ENCODE measurements around the gene SETDB1. TPM values are rescaled to one million over a fixed set of nuclear protein-coding genes. Genes with fewer than 3 reads are reported as not detected.

Gene SETDB1
- total and polyA plus RNA-seq, 11 donors: 12.5 to 28.0 (median 16.8) TPM

DNA sequence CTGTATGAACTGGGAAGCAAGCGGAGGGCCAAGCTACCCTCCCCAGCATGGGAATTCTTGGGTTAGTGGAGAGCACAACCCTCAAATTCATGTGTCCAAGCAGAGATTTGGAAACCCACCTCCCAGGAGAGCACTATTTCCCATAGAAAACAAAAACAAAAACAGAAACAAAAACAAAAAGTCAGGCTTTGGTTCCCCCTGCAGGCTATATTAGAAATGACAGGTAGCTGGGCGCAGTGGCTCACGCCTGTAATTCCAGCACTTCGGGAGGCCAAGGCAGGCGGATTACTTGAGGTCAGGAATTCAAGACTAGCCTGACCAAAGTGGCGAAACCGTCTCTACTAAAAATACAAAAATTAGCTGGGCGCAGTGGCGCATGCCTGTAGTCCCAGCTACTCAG lies 69.7 kb downstream of the SETDB1 start:
- Histone ChIP-seq H3K27ac (peak overlapping the region in 10 of 12 donors; percentile 0 to 71 (median 46)), H3K4me3 (peak overlapping the region in 7 of 12 donors; percentile 2 to 40 (median 18)), H3K36me3 (peaks cover 0 to 50% (median 41%) of the 10 kb centered on the region in 9 donors), H3K27me3 (no peaks in the 10 kb centered on the region), H3K4me1 (peaks cover 0 to 25% (median 8%) of the 10 kb centered on the region in 12 donors), H3K9me3 (no peaks in the 10 kb centered on the region)
- ATAC-seq (peak in 3 of 4 donors; percentile 31 to 58 (median 50)), DNase-seq (no peak)
- intact Hi-C loops (cut with DNase I): loop anchor here in 2 of 10 donors (1.0 to 2.0 kb wide), 2 partner anchors 15 to 16 kb away; no protein-coding TSS in a partner anchor
- WGBS, 4 donors: 23 to 34% (median 24%) methylated on average over 9 of the region's 9 CpGs
- TF ChIP-seq POLR2A (IDR thresholded peaks at IDR 0.05): no peak
- peak; percentile 77 to 90 (median 85) for TF ChIP-seq CTCF (IDR thresholded peaks at IDR 0.05)

DNA sequence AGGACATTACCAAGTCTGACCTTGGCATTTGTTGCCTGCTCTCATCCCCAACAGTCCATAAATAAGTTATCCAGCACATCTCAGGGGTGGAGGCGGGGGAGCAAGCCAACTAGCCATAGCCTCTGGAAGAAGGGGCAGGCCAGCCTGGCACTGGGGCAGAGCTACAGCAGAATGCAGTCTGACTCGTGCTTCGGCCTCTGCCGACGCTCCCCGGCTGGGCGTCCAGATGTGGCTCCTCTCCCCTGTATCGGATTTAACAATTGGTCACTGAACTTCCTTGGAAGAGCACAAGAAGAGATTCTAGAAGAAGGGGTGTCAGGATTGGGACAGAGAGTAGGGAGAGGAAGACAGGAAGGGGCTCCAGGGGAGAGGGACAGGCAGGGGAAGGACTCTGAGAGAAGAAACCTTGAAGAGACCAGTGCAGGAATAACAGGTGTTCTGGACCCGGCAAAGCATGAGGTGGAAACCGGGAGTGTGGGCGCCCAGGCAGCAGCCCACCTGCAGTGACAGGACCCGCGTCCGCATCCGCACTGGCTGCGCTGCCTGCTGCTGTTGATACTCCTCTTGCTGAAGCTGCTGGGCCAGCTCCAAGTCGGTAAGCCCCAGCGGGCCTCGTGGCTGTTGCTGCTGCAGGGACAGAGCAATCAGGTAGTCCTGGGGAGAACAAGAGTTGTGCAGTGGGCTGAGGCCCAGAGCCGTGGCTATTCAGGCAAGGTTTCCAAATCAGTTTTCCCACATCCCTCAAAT lies 71.1 kb downstream of the SETDB1 start:
- peaks cover 0 to 64% (median 54%) of the 10 kb centered on the region in 9 donors for H3K36me3 ChIP-seq
- no peak overlapping the region for H3K27ac ChIP-seq
- intact Hi-C loops (cut with DNase I): loop anchor here in 1 of 10 donors (2.0 kb wide), 1 partner anchor 16 kb away; no protein-coding TSS in a partner anchor
- H3K4me1 ChIP-seq: peaks cover 0 to 39% (median 11%) of the 10 kb centered on the region in 12 donors
- TF ChIP-seq POLR2A (IDR thresholded peaks at IDR 0.05): no peak
- no peak for TF ChIP-seq CTCF (IDR thresholded peaks at IDR 0.05)
- no peak overlapping the region for H3K4me3 ChIP-seq
- no peaks in the 10 kb centered on the region for H3K27me3 ChIP-seq
- H3K9me3 ChIP-seq: no peaks in the 10 kb centered on the region
- 80 to 89% (median 83%) methylated on average over 13 to 20 of the region's 20 CpGs for WGBS, 4 donors
- no peak for DNase-seq
- ATAC-seq: no peak

DNA sequence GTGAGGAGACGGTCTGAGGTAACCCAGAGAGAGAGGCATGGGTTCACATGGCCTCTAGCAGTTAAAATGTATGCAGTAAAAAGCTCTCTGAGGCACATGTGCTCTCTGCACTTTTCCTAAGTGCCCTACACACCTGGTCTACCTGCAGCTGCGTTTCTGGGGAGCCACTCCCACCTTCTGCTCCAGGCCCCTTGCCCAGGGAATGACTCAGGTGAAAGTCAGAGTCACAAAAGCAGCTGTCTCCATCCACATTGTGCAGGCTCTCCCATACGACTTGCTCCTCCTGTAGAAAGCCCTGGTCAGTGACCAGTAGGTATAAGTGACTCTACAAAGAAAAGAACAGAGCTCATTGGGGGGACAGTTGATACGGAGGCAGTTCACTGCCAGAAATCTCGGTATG lies 71.8 kb downstream of the SETDB1 start:
- Histone ChIP-seq H3K9me3 (no peaks in the 10 kb centered on the region), H3K27ac (no peak overlapping the region), H3K27me3 (no peaks in the 10 kb centered on the region), H3K4me1 (peaks cover 0 to 45% (median 16%) of the 10 kb centered on the region in 12 donors), H3K4me3 (no peak overlapping the region), H3K36me3 (peaks cover 0 to 68% (median 57%) of the 10 kb centered on the region in 9 donors)
- no peak for ATAC-seq
- DNase-seq: no peak
- TF ChIP-seq CTCF (IDR thresholded peaks at IDR 0.05) (no peak), POLR2A (IDR thresholded peaks at IDR 0.05) (no peak)
- intact Hi-C loops (cut with DNase I): loop anchor here in 1 of 10 donors (2.0 kb wide), 1 partner anchor 17 kb away; no protein-coding TSS in a partner anchor
- WGBS, 4 donors: 55 to 81% (median 60%) methylated on average over 5 of the region's 5 CpGs

DNA sequence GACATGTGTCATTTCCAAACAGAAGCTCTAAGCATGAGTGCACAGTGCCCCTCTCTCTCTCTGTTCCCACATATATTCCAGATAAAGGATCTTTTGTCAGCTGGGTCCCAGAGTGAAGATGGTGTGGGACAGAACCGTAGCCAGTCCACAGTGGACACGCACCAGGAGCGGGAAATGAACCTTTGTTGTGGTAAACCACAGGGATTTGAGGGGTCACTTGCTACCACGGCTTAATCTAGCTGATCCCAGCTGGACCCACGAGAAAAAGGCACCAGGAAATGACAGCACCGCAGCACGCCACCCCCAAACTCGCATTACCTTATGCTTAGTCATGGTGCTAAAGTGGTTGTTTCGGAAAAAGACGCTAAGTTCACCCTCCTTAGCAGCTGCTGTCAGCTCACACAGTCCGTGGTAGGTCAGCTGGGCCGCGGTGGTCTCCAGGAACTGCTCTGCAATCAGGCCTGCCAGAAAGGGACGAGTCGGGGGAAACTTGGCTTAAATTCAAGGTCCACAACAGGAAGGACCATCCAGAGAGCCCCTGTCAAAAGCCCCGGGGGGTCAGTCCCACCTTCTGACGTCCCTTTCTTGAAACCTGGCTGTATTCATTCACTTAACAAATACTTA lies 73.0 kb downstream of the SETDB1 start:
- Histone ChIP-seq H3K9me3 (no peaks in the 10 kb centered on the region), H3K4me3 (no peak overlapping the region), H3K27ac (peak overlapping the region in 1 of 12 donors; percentile 11), H3K4me1 (peaks cover 3 to 58% (median 28%) of the 10 kb centered on the region in 12 donors), H3K27me3 (no peaks in the 10 kb centered on the region), H3K36me3 (peaks cover 0 to 68% (median 57%) of the 10 kb centered on the region in 9 donors)
- TF ChIP-seq POLR2A (IDR thresholded peaks at IDR 0.05): no peak
- TF ChIP-seq CTCF (IDR thresholded peaks at IDR 0.05): no peak
- 71 to 78% (median 76%) methylated on average over 17 of the region's 17 CpGs for WGBS, 4 donors
- no peak for ATAC-seq
- intact Hi-C loops (cut with DNase I): no loop called here
- no peak for DNase-seq
